Measurements from ENCODE around the gene ZNHIT2.

The ZNHIT2 gene

DNA sequence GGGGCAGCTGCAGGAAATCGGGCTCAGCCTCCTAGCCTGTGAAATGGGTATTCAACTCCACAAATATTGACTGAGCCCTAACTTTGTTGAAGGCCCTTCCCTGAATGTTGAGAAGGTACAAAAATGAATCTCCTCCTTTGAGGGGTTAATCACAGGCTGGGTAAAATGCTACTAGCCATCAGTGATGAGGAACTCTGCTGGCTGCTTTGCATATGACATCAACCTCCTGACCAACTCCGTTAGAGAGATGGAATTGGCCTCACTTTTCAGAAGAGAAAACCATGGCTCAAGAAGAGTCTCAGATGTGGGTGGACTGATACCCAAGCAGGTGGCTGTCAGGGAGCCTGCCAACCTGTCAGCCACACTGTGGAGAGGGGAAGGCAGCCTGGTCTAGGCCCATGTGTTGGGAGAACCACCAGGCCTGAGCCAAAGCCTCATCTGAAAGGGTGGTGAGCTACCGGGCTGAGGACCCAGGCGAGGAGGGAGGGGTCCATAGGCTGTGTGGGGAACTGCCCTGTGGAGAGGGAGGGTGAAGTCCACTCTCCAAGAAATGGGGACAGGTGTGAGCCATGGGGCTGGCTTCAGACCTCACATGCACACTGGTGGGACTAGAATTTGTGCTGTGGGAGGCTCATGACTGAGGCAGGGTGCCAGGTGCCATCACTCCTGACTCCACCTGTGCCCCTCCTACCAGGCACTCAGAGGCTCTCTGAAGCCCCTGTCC is 45.4 kb downstream of the ZNHIT2 start:
- no peak for DNase-seq (ENCODE audit: low spot score)

DNA sequence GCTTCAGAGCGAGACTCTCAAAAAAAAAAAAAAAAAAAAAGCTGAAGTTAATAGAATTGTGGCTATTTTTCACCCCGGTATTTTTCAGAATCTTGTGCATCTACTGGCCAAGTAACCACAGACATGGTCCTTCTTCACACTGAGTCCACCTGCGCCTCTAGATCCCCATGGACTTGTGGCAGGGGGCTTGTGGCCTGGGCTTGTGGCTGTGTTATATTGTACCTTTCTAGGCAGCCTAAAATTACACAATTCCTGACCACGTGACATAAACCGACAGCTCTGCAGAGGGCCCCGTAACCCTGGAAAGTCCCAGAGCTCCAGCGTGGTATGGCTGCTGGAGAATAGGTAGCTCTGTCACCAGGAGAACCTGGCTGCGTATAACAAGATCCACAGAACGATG is 48.3 kb downstream of the ZNHIT2 start:
- no peak for DNase-seq (ENCODE audit: low spot score)

DNA sequence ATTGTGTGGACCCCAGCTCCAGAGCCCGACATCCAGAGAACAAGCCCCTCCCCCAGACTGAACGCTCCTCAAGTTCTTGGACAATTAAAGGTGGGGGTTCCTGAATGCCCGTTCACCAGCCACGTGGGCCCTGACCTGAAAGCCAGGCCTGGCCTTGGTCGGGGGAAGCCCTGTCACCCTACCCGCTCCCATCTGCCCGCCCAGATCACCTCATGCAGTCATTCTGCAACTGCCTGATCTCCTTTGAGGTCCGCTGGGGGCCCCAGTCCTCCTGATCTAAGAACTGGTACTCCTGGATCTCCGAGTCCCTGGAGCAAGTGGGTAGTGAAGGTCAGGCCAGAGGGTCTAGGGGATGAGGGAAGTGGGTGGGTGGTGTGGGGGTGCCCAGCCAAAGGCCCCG is 50.1 kb downstream of the ZNHIT2 start:
- DNase-seq (ENCODE audit: low spot score), result no peak

DNA sequence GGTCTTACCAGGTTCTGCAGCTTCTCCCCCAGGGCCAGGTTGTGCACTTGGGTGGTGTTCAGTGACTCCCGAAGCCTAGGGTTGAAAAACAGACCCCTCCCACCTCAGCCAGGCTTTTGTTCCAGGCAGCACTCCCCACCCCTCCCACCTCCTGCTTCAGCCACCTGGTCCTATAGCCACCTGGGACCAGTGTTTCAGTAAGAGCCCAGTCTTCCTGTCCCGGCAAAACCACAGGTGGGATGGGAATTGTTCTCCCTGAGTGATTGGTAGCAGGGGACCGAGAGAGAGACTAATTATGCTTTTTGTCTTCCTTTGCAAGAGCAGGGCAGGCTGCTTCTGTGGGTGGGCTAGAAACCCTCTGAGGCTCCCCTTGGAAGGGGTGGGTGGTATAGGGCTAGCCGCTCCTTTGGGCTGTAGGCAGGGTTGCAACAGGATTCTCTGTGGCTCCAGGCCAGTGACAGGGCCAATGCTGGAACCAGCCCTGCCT is 50.7 kb downstream of the ZNHIT2 start:
- no peak for DNase-seq (ENCODE audit: low spot score)

Measured in left forelimb (tissue), 1 donor.